ENCODE measurements around the gene SEC16A.

DNA sequence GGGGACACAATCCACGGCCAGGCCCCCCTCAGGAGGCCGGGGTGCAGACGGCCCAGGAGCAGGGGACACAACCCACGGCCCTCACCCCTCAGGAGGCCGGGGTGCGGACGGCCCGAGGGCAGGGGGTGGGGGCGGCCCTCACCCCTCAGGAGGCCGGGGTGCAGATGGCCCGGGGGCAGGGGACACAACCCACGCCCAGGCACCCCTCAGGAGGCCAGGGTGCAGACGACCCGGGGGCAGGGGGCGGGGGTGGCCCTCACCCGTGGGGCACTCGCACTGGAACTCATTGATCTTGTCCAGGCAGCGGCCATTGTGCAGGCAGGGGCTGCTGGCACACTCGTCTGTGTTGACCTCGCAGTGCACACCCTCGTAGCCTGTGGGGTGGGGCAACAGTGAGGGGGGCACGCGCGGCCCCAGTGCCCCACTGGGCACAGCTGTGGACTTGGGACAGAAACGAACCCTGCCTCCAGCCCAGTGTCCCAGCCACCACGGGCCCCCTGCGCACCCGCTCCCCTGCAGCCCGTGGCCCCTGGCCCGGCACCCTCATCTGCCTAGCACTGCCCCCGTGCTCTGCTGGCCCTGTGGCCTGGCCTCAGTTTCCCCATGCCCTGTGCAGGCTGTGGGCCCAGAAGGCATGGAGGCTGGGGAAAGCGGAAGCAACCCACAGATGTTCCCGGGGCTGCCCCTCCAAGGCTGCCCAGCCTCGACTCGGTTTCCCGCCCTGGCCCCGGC lies 34.3 kb upstream of the SEC16A start:
- TF ChIP-seq CTCF (IDR thresholded peaks at IDR 0.05) (no peak), POLR2A (IDR thresholded peaks at IDR 0.05) (no peak)

Data from thyroid gland (tissue), 4 donors.